Measurements from ENCODE around the gene PDE6B. TPM values are rescaled to one million over a fixed set of nuclear protein-coding genes. Genes with fewer than 3 reads are reported as not detected.

PDE6B gene
- total RNA-seq, 1 experiment from 2014 or later: 0.10 TPM

GRCh38 chr4:616091-616490, 9.3 kb upstream of the PDE6B start:
- no peak for DNase-seq
- no peaks in the 10 kb centered on the region for H3K27me3 ChIP-seq
- no peak overlapping the region for H3K4me3 ChIP-seq
- H3K36me3 ChIP-seq: no peaks in the 10 kb centered on the region
- no peaks in the 10 kb centered on the region for H3K9me3 ChIP-seq

GRCh38 chr4:616911-617643, 8.3 kb upstream of the PDE6B start:
- DNase-seq: no peak
- Histone ChIP-seq H3K27me3 (no peaks in the 10 kb centered on the region), H3K9me3 (no peaks in the 10 kb centered on the region), H3K4me3 (no peak overlapping the region), H3K36me3 (no peaks in the 10 kb centered on the region)

- Histone ChIP-seq H3K4me3 (no peak overlapping the region), H3K9me3 (no peaks in the 10 kb centered on the region), H3K36me3 (no peaks in the 10 kb centered on the region), H3K27me3 (no peaks in the 10 kb centered on the region)
- DNase-seq: no peak
Measured at GRCh38 chr4:617644-618641, 7.4 kb upstream of the PDE6B start.

GRCh38 chr4:620201-620600, 5.2 kb upstream of the PDE6B start:
- no peak for DNase-seq
- Histone ChIP-seq H3K27me3 (no peaks in the 10 kb centered on the region), H3K9me3 (no peaks in the 10 kb centered on the region), H3K36me3 (no peaks in the 10 kb centered on the region), H3K4me3 (no peak overlapping the region)

GRCh38 chr4:620851-621261, 4.5 kb upstream of the PDE6B start:
- H3K9me3 ChIP-seq: no peaks in the 10 kb centered on the region
- DNase-seq: no peak
- H3K27me3 ChIP-seq: no peaks in the 10 kb centered on the region
- H3K36me3 ChIP-seq: no peaks in the 10 kb centered on the region
- no peak overlapping the region for H3K4me3 ChIP-seq

- no peaks in the 10 kb centered on the region for H3K9me3 ChIP-seq
- H3K36me3 ChIP-seq: no peaks in the 10 kb centered on the region
- no peak for DNase-seq
- H3K27me3 ChIP-seq: no peaks in the 10 kb centered on the region
- H3K4me3 ChIP-seq: no peak overlapping the region
Measured at GRCh38 chr4:621296-622070, 3.9 kb upstream of the PDE6B start.

GRCh38 chr4:622071-622995, 3.0 kb upstream of the PDE6B start:
- Histone ChIP-seq H3K9me3 (no peaks in the 10 kb centered on the region), H3K4me3 (no peak overlapping the region), H3K36me3 (no peaks in the 10 kb centered on the region), H3K27me3 (no peaks in the 10 kb centered on the region)
- DNase-seq: no peak

GRCh38 chr4:622996-623913, 2.1 kb upstream of the PDE6B start:
- no peaks in the 10 kb centered on the region for H3K27me3 ChIP-seq
- no peak for DNase-seq
- H3K4me3 ChIP-seq: no peak overlapping the region
- H3K9me3 ChIP-seq: no peaks in the 10 kb centered on the region
- no peaks in the 10 kb centered on the region for H3K36me3 ChIP-seq

- Histone ChIP-seq H3K9me3 (no peaks in the 10 kb centered on the region), H3K36me3 (no peaks in the 10 kb centered on the region), H3K27me3 (no peaks in the 10 kb centered on the region), H3K4me3 (no peak overlapping the region)
- DNase-seq: no peak
Measured at GRCh38 chr4:623914-624566, 1.3 kb upstream of the PDE6B start.

GRCh38 chr4:625631-626161, 323 bp downstream of the PDE6B start:
- Histone ChIP-seq H3K9me3 (no peaks in the 10 kb centered on the region), H3K27me3 (no peaks in the 10 kb centered on the region), H3K4me3 (no peak overlapping the region), H3K36me3 (no peaks in the 10 kb centered on the region)
- no peak for DNase-seq

GRCh38 chr4:626201-627091, 1.1 kb downstream of the PDE6B start:
- DNase-seq: no peak
- no peaks in the 10 kb centered on the region for H3K27me3 ChIP-seq
- H3K36me3 ChIP-seq: no peaks in the 10 kb centered on the region
- H3K9me3 ChIP-seq: no peaks in the 10 kb centered on the region
- H3K4me3 ChIP-seq: no peak overlapping the region

- no peaks in the 10 kb centered on the region for H3K9me3 ChIP-seq
- H3K36me3 ChIP-seq: no peaks in the 10 kb centered on the region
- H3K27me3 ChIP-seq: no peaks in the 10 kb centered on the region
- no peak overlapping the region for H3K4me3 ChIP-seq
- no peak for DNase-seq
Measured at GRCh38 chr4:627347-628125, 2.2 kb downstream of the PDE6B start.

GRCh38 chr4:628311-628741, 3.0 kb downstream of the PDE6B start:
- Histone ChIP-seq H3K9me3 (no peaks in the 10 kb centered on the region), H3K27me3 (no peaks in the 10 kb centered on the region)

More at GRCh38 chr4:628311-628741, 3.0 kb downstream of the PDE6B start:
- no peak for DNase-seq
- Histone ChIP-seq H3K36me3 (no peaks in the 10 kb centered on the region), H3K4me3 (no peak overlapping the region)

Measured in MG63 (cell line).